WTC11 (cell line): ENCODE results near the gene EHBP1L1. TPM values are rescaled to one million over a fixed set of nuclear protein-coding genes. Genes with fewer than 3 reads are reported as not detected.

Experiments used
- ATAC-seq: fragments of 200-7000 bp; cut with Tn5 transposase; 2 replicates; pipeline ENCODE4 v1.10.0; 2021; ENCODE audit warnings: mild to moderate bottlenecking, moderate library complexity
- CTCF ChIA-PET: fragments of 300-600 bp; sonication (Branson Sonifier 250); formaldehyde crosslinking; loops from one replicate; lab custom pipeline; 2021; ENCODE audit warnings: antibody characterized with exemption; lab: Charles Lee
- POLR2A ChIA-PET: fragments of 350-600 bp; sonication (Branson Sonifier 250); formaldehyde crosslinking; loops from one replicate; lab custom pipeline; 2021; ENCODE audit warnings: antibody characterized with exemption; lab: Charles Lee
- DNase-seq: peaks from one replicate; pipeline ENCODE4 v3.0.0; 2021; ENCODE audit warnings: low spot score
- H3K27ac Mint-ChIP-seq: 2 replicates; pipeline ENCODE4 v1.8.0; 2021; ENCODE audit warnings: mixed read lengths
- H3K27me3 Mint-ChIP-seq: 2 replicates; pipeline ENCODE4 v1.8.0; 2021; ENCODE audit warnings: low read depth, mild to moderate bottlenecking, moderate library complexity, mixed read lengths
- H3K36me3 Mint-ChIP-seq: 2 replicates; pipeline ENCODE4 v1.8.0; 2021; ENCODE audit warnings: mixed read lengths
- H3K4me1 Mint-ChIP-seq: 2 replicates; pipeline ENCODE4 v1.8.0; 2022; ENCODE audit warnings: mixed read lengths
- H3K4me3 Mint-ChIP-seq: 2 replicates; pipeline ENCODE4 v1.8.0; 2021; ENCODE audit warnings: mild to moderate bottlenecking, moderate library complexity, mixed read lengths
- H3K9me3 Mint-ChIP-seq: 2 replicates; pipeline ENCODE4 v1.8.0; 2021; ENCODE audit warnings: mixed read lengths
- FOXP1 ChIP-seq: sonication (generic); formaldehyde crosslinking; IDR thresholded peaks from 2 replicates; pipeline ENCODE4 v1.8.0; 2022; ENCODE audit warnings: missing genetic modification reagents, mild to moderate bottlenecking, moderate library complexity, borderline replicate concordance
- FOXP4 ChIP-seq: sonication (generic); formaldehyde crosslinking; IDR thresholded peaks from 2 replicates; pipeline ENCODE4 v1.8.0; 2022; ENCODE audit warnings: mild to moderate bottlenecking, missing genetic modification reagents
- HMGXB4 ChIP-seq: sonication (generic); formaldehyde crosslinking; IDR thresholded peaks from 2 replicates; pipeline ENCODE4 v1.8.1; 2023; ENCODE audit warnings: mild to moderate bottlenecking, moderate library complexity, missing genetic modification reagents
- NR1H2 ChIP-seq: sonication (generic); formaldehyde crosslinking; IDR thresholded peaks from 2 replicates; pipeline ENCODE4 v1.9.0; 2021; ENCODE audit warnings: mild to moderate bottlenecking, moderate library complexity, missing genetic modification reagents
- RORB ChIP-seq: fragments of 250-450 bp; sonication (Bioruptor Pico); IDR thresholded peaks from 2 replicates; pipeline ENCODE4 v1.9.0; 2021; ENCODE audit warnings: mild to moderate bottlenecking
- SP1 ChIP-seq: sonication (generic); formaldehyde crosslinking; conservative IDR thresholded peaks from 2 replicates; pipeline ENCODE4 v1.8.1; 2022; ENCODE audit warnings: missing genetic modification reagents
- TEAD1 ChIP-seq: sonication (generic); formaldehyde crosslinking; IDR thresholded peaks from 2 replicates; pipeline ENCODE4 v1.8.0; 2022; ENCODE audit warnings: mild to moderate bottlenecking, missing genetic modification reagents
- ZNF219 ChIP-seq: sonication (generic); formaldehyde crosslinking; IDR thresholded peaks from 2 replicates; pipeline ENCODE4 v1.8.0; 2023; ENCODE audit warnings: missing genetic modification reagents, mild to moderate bottlenecking, borderline replicate concordance
- ZNF263 ChIP-seq: sonication (generic); formaldehyde crosslinking; IDR thresholded peaks from 2 replicates; pipeline ENCODE4 v1.8.1; 2022; ENCODE audit warnings: low read depth, mild to moderate bottlenecking, moderate library complexity, missing genetic modification reagents
- ZNF396 ChIP-seq: fragments of 250-450 bp; sonication (Bioruptor Pico); IDR thresholded peaks from 2 replicates; pipeline ENCODE4 v1.8.0; 2021; ENCODE audit warnings: mild to moderate bottlenecking, moderate library complexity, borderline replicate concordance
- ZNF425 ChIP-seq: fragments of 250-450 bp; sonication (Bioruptor Pico); conservative IDR thresholded peaks from 2 replicates; pipeline ENCODE4 v1.9.0; 2021; ENCODE audit warnings: mild to moderate bottlenecking
- ZSCAN18 ChIP-seq: fragments of 250-450 bp; sonication (Bioruptor Pico); IDR thresholded peaks from 2 replicates; pipeline ENCODE4 v2.1.2; 2022; ENCODE audit warnings: mild to moderate bottlenecking, moderate library complexity
- total RNA-seq: library from RNA; stranded (reverse); gene quantifications from 3 replicates; pipeline ENCODE4 v1.2.3, GENCODE V29; 2021

EHBP1L1 gene
- total RNA-seq, 1 experiment from 2014 or later, result 11.8 TPM

GRCh38 chr11:65556470-65557279 is 19.2 kb upstream of the EHBP1L1 start:
- H3K27me3 Mint-ChIP-seq, result peaks cover 62% of the 10 kb centered on the region
- no peaks in the 10 kb centered on the region for H3K9me3 Mint-ChIP-seq
- ChIA-PET POLR2A (interaction anchor here (0.8 kb wide), 1 partner anchor 58 kb away, joined by 3 read pairs; the partner anchor contains the start of gene MALAT1), CTCF (interaction anchor here (0.8 to 1.9 kb wide), 8 partner anchors 11 to 37 kb away, joined by 3 to 20 read pairs (median 4); partner anchors contain the start of gene ZNRD2)
- H3K4me1 Mint-ChIP-seq, result peaks cover 57% of the 10 kb centered on the region
- H3K27ac Mint-ChIP-seq, result no peak overlapping the region
- ATAC-seq (no peak), DNase-seq (no peak)
- TF ChIP-seq RORB (no peak), TEAD1 (CRISPR knock-in tag) (no peak), ZNF425 (CRISPR knock-in tag) (no peak), ZNF219 (no peak)
- TF ChIP-seq, all 79 proteins: peak for 0
- Mint-ChIP-seq H3K4me3 (peak overlapping the region; percentile 69), H3K36me3 (no peaks in the 10 kb centered on the region)

- no peak for TF ChIP-seq NR1H2 (CRISPR knock-in tag)
- TF ChIP-seq FOXP1, result 0 out of 2 replicates have a peak, but pooled peaks have one; percentile 38
- TF ChIP-seq SP1 (CRISPR knock-in tag), result peak; percentile 29; the same call in 1 of the 2 replicates
- CTCF ChIA-PET, result interaction anchor here (0.8 to 1.7 kb wide), 6 partner anchors 13 to 37 kb away, joined by 3 to 20 read pairs (median 4); partner anchors contain the start of gene ZNRD2
- Mint-ChIP-seq H3K27me3 (peaks cover 61% of the 10 kb centered on the region), H3K27ac (no peak overlapping the region), H3K4me1 (peaks cover 54% of the 10 kb centered on the region), H3K4me3 (peak overlapping the region; percentile 69), H3K36me3 (no peaks in the 10 kb centered on the region), H3K9me3 (no peaks in the 10 kb centered on the region)
- no peak for DNase-seq
- ATAC-seq, result no peak
- POLR2A ChIA-PET, result interaction anchor here (0.8 kb wide), 1 partner anchor 59 kb away, joined by 3 read pairs; the partner anchor contains the start of gene MALAT1
Observed at GRCh38 chr11:65557280-65558001, 18.4 kb upstream of the EHBP1L1 start.

- ChIA-PET POLR2A (interaction anchor here (0.9 kb wide), 1 partner anchor 59 kb away, joined by 4 read pairs; the partner anchor contains the start of gene MALAT1), CTCF (interaction anchor here (0.6 to 9.1 kb wide), 7 partner anchors 12 to 457 kb away, joined by 3 to 110 read pairs (median 22); partner anchors contain the start of genes FAM89B, KCNK7 and ZNRD2)
- peak within 1 kb of the TSS; percentile 33; the same call in 1 of the 2 replicates for H3K27ac Mint-ChIP-seq
- H3K27me3 Mint-ChIP-seq, result peaks cover 62% of the 10 kb centered on the region
- no peaks in the 10 kb centered on the region for H3K36me3 Mint-ChIP-seq
- peak within 1 kb of the TSS; percentile 69 for H3K4me3 Mint-ChIP-seq
- H3K4me1 Mint-ChIP-seq, result peaks cover 50% of the 10 kb centered on the region
- TF ChIP-seq ZNF396 (CRISPR knock-in tag), result no peak
- TF ChIP-seq HMGXB4 (CRISPR knock-in tag), result peak; percentile 69; the same call in 1 of the 2 replicates
- no peak for TF ChIP-seq FOXP4 (CRISPR knock-in tag)
- TF ChIP-seq ZSCAN18 (CRISPR knock-in tag), result no peak
- 0 out of 2 replicates have a peak, but pooled peaks have one; percentile 23 for TF ChIP-seq ZNF263 (CRISPR knock-in tag)
- peak; percentile 60 for DNase-seq
- no peaks in the 10 kb centered on the region for H3K9me3 Mint-ChIP-seq
- ATAC-seq, result peak; percentile 32
Observed at GRCh38 chr11:65558002-65558929, 17.6 kb upstream of the EHBP1L1 start, which contains the start of gene LTBP3. TSS of gene LTBP3 (minus strand) at chr11:65558359. CDS start at chr11:65557959, 400 bp downstream.
